ENCODE measurements around the gene WWC1.

WWC1 gene

DNA sequence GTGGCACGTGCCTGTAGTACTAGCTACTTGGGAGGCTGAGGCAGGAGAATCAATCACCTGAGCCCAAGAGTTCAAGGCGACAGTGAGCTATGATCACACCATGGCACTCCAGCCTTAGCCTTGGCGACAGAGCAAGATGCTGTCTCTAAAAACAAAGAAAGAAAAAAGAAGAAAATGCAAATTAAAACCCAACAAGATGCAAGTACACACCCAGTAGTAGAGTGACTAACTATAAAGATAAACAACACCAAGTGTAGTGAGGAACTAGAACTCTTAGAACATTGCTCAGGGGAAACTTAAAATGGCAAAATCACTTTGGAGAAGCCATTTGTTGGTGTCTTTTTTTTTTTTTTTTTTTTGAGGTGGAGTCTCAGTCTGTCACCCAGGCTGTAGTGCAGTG lies 160.1 kb downstream of the WWC1 start:
- no peak for DNase-seq

DNA sequence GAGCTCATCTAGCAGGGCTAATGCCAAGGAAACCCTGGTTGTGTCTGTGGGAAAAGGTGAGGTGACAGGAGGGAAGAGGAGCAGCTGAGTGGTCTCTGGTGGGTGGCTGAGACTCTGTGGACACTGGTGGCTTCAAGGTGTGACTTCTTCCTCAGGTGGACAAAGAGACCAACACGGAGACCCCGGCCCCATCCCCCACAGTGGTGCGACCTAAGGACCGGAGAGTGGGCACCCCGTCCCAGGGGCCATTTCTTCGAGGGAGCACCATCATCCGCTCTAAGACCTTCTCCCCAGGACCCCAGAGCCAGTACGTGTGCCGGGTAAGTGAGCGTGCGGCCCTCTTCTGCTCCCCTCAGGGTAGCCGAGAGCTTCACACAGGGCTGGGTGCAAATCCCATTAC lies 163.8 kb downstream of the WWC1 start:
- no peak for DNase-seq

DNA sequence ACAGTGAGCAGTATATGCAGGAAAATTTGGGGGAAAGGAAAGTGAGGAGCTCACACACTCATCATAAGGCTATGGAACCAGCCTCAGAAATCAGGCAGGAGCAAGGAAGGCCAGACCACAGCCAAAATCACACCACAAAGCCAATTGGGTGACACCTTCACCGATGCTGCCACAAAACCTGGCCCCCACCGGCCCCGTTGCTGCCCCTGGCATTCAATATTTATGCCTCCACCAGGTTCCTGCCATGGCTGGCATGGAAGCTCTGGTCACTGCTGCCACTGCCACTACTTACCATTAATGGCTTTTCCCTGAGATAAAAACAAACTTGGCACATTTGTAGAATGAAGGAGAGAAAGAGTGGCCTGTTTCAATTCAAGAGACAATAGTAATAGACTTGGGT lies 166.1 kb downstream of the WWC1 start:
- no peak for DNase-seq

DNA sequence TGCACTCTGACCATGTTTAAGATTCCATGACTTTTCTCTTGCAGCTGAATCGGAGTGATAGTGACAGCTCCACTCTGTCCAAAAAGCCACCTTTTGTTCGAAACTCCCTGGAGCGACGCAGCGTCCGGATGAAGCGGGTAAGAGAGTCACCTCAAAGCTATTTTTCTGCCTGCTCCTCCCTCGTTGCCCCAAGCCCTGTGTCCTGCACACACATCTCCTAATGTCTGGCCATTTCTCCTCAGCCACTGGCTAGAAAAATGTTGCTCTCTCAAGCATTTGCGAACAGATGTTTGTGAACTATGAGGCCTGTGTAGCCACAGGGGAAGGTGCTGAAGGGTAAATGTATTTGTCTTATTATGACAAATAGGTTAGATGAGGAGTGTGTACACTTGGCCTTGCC lies 169.2 kb downstream of the WWC1 start:
- DNase-seq, result no peak

DNA sequence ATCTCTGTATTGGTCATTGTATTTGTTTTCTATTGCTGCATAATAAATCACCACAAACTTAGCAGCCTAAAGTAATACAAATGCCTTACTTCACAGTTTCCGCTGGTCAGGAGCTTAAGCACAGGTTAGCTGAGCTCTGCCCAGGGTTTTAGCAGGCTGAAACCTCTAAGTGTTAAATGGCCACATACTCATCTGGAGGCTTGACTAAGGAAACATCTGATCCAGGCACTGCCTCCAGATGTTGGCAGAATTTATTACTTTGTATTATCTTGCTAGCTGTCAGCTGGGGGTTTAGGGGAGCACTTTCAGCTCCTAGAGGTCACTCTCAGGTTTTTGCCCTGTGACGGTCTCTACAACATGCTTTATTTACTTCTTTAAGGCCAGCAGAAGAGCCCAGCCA lies 171.6 kb downstream of the WWC1 start:
- DNase-seq, result no peak

DNA sequence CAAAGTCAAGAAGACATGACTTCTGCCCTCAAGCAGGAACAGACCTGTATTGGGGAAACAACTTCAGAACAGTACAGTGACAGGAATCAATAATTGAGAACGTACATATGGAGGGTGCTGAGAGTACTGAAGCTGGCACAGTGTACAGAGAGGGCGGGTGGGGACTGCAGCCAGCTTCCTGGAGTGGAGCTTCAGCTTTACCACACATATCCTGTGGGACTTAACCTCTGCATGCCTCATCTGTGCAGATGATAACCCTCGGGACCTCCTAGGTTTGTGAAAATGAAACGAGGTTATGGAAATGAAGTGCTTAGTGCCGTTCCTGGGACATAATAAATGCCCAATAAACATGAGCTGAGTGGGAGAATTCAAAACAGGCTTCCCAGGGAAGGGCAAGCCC lies 172.8 kb downstream of the WWC1 start:
- no peak for DNase-seq

DNA sequence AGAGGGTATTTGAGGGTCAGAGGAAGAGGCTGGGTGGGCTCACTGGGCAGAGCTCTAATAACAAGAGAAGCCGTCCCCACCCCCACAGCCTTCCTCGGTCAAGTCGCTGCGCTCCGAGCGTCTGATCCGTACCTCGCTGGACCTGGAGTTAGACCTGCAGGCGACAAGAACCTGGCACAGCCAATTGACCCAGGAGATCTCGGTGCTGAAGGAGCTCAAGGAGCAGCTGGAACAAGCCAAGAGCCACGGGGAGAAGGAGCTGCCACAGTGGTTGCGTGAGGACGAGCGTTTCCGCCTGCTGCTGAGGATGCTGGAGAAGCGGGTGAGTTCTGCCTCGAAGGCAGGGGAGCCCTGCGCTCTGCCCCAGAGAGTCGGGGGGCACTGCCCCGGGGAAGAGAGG lies 173.2 kb downstream of the WWC1 start:
- no peak for DNase-seq

DNA sequence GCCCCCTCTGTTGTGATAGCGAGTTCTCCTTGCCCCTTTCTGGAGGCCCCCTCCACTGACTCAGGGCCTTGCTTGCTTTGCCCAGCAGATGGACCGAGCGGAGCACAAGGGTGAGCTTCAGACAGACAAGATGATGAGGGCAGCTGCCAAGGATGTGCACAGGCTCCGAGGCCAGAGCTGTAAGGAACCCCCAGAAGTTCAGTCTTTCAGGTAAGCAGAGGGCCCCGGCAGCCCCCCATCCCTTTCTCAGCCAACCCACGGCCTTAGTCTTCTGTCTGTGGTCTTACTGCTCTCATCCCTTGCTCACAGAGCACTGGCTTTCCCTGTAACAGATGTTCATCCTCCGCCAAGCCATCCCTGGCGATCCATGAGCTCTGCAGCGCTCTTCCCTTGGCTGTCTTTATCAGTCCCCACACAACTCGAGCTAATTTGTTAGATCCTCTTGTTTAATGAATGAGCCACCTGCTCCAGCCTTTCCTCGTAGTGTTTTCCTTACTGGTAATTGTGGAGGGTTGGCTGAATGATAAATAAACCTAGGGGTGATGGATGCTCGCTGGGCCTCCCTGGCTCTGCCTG lies 176.4 kb downstream of the WWC1 start:
- DNase-seq, result no peak

DNA sequence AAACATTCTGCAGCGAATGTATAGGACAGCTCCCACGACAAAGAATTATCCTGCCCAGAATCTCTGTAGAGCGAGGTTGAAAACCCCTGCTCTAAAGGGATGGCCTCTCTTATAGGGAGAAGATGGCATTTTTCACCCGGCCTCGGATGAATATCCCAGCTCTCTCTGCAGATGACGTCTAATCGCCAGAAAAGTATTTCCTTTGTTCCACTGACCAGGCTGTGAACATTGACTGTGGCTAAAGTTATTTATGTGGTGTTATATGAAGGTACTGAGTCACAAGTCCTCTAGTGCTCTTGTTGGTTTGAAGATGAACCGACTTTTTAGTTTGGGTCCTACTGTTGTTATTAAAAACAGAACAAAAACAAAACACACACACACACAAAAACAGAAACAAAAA lies 177.4 kb downstream of the WWC1 start:
- DNase-seq, result no peak

DNA sequence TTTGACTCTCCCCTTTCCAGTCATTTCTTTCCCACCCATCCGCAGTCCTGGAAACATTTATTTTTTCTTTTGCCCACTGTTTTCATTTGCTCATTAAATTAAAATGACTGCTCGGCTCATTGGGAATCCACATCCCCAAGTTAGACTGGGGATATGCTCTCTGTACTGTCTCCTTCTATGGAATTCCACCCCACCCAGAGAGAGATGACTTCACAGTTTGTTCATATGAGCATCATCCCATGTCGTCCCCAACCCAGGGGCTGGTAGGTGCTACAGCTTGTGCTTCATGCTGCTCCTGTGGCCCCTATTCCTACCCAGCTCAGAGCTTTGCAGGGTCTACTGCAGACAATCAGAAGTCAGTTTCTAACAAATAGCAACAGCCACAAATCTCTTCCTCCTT lies 178.4 kb downstream of the WWC1 start:
- no peak for DNase-seq

DNA sequence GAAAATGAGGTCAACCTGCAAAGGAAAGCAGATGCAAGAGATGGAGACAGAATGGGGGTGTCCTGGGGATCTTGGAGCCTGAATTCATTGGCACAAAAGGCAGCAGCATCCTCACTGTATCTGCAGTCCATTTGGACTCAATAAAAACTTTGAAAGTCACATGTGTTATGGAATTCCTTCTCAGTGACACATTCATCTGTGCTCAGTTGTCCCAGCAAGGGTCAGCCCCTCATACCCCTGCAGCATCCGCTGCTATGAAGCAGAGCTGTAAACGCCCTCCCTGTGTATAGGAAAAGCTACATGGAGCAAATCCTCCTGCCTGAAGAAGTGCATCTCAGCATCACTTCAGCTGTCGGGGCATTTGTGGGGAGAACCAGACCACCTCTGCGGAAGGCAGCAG lies 180.3 kb downstream of the WWC1 start:
- no peak for DNase-seq

DNA sequence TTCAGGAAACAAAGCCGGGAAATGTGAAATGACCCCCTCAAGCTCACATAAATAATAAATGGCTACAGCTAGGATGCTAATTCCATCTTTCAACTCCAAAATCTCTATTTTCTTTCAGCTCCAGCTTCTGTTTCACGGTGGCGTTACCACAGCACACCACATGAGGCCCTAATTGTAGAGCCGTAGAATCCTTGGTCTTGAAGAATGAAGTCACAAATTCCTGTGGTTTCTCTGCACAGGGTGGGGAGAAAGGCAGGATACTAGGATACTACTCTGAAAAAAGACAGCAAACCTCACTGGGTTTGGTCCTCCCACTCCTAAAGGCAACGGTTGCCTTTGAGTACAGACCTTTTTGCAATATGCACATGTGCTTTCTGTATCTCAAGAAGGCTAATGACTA lies 180.9 kb downstream of the WWC1 start:
- DNase-seq, result no peak

DNA sequence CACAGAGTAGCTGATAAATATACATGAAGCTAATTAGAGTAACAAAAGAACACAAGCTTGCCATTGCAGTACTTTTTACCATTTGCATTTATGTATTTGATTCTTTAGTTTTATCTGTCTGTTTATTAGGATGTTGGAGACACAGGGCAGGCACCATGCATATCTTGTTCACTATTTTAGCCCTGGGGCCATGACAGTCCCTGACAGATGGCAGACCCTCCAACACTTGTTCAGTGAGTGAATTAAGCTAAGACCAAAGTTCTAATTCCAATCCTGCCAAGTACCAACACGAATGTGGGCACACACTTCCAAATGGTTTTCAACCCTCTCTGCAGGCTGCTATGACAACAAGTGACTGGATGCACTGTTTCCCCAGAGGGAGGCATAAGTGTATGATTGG lies 182.9 kb downstream of the WWC1 start:
- DNase-seq, result no peak

DNA sequence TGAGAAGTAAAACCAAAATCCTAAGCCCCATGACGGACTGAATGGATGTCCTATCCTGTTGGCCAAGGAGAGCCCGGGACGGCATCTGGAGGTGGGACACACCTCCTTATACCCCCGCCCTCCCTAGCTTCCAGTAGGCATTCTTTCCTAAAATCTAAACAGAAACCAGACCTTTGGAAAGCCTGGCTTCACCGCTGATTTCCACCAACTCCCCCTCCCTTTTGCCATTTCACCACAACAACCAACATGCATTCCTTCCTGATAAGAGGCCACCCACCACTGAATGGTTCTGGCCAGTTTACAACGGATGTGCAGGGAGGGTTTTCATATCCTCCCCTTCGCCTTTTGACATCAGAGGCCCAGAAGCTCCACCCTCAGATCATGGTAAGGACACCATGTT lies 185.6 kb downstream of the WWC1 start:
- DNase-seq, result no peak

DNA sequence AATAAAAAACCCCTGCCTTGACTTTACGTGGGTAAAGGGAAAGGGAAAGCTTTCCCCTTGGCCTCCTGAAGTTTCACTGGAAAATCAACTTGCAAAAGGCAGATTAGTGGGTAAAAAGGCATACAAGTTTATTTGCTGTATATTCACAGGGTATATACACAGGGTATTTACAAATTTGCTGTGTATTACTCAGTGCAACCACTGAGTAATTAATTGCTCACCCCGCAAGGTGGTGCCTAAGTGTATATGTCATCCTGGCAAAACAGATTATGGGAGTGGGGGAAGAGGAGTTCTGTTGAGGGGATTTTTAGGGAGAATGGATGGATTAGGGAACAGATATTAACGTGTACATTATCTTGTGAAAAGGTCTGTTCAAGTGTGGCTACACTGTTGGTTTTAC lies 187.7 kb downstream of the WWC1 start:
- no peak for DNase-seq

DNA sequence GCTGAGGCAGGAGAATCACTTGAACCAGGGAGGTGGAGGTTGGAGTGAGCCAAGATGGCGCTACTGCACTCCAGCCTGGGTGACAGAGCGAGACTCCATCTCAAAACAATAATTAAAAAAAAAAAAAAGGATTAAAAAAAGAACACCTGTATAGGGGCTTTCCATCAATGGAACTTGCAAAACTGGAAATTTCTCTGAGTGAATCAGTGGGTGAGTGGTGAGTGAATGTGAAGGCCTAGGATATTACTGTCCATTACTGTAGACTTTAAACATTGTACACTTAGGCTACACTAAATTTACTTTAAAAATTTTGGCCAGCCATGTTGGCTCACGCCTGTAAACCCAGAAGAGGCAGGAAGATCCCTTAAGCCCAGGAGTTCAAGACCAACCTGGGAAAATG lies 189.2 kb downstream of the WWC1 start:
- no peak for DNase-seq

DNA sequence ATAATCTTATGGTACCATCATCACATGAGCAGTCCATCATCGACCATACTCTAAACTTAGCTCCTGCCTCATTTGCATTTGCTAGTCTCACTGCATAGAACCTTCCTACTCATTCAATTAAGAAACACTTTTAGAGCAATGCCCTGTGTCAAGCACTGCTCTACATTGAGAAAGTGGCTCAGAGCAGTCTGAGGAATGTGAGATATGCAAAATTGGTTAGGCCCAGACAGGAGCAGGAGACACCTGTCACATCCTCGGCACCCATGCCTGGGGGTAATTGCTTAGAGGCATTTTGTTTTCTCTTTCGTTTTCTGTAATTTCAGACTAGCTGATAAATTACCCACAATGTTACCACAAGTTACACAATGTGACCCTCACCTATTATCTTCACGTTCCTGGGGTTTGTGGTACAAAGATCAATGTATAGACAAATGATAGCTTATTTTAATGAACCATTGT lies 189.9 kb downstream of the WWC1 start:
- no peak for DNase-seq

DNA sequence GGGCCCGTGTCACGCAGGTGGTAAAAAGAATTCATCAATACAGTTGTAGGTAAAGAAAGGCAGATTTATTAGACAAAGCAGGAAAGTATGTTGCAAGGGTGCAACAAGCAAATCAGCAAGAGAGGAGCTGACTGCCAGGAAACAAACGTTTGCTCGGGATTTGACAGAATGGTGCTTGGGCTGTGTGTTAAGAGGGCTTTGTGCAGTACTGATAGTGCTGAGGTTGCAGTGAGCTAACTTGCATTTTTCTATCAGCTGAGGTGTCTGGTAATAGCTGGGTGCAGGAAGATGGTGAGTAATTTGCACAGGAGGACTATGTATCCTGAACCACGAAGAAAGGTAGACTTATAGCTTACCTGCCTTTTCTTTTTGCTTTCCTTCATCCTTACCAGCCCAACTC lies 190.9 kb downstream of the WWC1 start:
- no peak for DNase-seq

DNA sequence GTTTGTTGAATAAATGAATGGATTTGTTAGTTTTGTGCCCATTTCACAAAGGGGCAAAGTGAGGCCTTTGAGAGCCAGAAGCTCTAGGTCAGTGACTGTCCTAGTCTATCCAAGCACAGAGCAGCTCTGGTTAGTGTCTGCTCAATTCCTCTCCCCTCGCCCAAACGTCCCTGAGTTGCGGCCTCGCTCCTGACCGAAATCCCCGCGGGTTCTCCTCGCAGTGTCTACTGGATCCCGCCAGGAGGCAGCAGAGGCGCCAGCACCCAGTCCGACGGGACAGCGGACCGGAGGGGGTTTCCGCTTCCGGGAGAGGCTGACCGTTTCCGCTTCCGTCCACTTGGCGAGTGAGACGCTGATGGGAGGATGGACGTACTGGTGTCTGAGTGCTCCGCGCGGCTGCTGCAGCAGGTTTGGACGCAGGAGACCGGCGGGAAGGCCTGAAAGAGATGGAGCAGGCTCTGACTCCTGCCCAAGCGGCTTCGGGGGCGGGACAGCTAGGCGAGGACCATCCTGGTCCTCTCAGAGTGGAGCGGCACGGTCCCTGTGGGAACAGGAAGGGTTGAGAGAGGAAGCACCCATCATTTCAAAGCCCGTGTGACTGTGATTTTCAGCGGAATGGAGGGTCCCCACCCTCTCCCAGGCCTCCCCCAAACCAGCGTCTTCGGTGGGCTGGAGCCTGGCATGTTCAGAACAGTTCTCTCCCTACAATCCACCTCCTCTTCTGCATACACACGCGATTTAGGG lies 194.9 kb downstream of the WWC1 start, which contains the start of gene RARS1:
Gene RARS1 (plus strand): TSS at position 336 of the 744 bp plus-strand sequence. CDS start 28 bp downstream, at position 364.
- DNase-seq, result peak; percentile 67

DNA sequence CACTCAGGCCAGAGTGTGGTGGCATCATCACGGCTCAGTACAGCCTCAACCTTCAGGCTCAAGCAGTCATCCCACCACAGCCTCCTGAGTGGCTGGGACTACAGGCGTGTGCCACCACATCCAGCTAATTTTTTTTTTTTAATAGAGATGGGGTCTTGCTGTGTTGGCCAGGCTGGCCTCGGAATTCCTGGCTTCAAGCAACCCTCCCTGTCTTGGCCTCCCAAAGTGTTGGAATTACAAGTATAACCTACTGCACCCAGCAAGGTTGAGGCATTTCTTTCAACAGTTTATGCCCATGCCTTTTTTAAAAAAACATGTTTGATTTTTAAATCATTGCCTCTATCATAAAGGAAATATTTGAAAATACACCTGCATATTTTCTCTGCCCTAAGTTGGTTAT lies 197.6 kb downstream of the WWC1 start:
- DNase-seq, result no peak

DNA sequence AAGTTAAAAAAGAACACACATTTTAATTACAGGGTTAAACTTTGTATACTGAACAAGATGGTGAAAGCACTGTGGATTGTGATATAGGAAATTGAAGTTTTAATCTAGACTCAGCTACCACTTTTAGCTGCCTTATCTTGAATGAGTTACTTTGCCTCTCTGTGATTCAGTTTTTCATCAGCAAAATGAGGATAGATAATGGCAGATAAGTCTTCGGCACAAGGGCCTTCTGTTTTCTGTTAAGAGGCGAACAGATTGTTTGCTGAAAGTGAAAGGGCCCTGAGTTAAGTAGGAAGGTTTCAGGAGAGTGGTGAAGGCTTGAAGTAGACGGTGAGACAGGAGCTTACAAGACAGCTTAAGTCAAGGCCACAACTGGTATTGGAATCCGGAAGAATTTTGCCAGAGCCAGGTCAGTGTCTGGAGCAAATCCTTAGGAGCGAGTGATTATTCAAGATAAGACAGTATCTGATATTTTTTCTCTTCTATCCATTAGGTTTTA lies 202.7 kb downstream of the WWC1 start:
- no peak for DNase-seq

DNA sequence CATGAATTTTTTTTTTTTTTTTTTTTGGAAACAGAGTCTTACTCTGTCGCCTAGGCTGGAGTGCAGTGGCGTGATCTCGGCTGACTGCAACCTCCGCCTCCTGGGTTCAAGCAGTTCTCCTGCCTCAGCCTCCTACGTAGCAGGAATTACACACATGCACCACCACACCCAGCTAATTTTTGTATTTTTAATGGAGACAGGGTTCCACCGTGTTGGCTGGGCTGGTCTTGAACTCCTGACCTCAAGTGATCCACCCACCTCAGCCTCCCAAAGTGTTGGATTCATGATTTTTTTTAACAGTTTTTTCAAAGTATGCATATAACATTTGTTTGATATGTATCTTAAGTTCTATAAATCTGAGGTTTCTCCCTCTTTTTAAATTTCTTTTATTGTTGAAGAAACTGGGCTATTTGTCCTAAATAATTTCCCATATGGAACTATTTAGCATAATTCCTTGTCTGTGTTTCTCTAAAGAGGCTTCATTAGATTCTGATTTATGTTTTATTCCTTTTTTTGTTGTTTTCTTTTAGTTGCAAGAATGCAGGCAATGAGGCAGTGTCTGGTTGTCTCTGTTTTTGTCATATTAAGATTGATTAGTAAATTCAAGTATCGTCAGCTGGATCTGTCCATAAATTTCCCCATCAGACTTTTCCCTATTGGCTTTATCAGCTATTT lies 211.3 kb downstream of the WWC1 start:
- DNase-seq, result no peak

DNA sequence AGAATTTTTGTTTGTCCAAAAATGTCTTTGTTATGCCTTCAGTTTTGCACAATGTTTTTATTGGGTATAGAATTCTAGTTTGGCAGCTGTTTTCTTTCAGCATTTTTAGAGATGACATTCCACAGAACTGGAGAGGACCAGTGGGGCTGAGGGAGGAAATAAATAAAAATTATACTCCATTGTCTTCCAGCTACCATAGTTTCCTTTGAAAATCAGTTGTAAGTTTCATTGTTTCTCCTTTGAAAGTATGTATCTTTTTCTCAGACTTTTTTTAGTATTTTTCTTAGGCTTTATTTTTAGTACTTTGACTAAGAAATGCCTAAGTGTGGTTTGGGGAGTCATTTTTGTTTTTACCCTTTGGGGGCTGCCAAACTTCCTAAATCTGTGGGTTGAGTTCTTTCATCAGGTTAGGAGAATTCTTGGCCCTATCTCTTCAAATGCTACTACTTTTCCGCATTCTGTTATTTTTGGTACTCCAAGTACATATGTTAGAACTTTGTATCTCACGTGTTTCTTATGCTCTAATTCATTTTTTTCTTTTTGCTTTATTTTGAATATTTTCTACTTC lies 222.5 kb downstream of the WWC1 start:
- no peak for DNase-seq

Measured in NCI-H510A (cell line).